HFF-Myc (cell line): ENCODE results near the gene STING1.
A peak's percentile ranks its signal among the peaks of the same experiment; 100 is the strongest.
"Not testable (repeated sequence)": the region's sequence is repeated elsewhere in the genome, so short reads cannot be mapped to it uniquely, and the experiment has no call there.

Source experiments
- DNase-seq: peaks from one replicate; pipeline ENCODE4 v3.0.0-alpha.2; 2011; ENCODE audit warnings: low read depth; ENCODE audit errors: extremely low read depth
- H3K4me3 ChIP-seq: replicated peaks from 2 replicates; pipeline ENCODE4 v1.5.1; 2011; ENCODE audit warnings: low read depth, mild to moderate bottlenecking, control low read depth, low read length
- TF ChIP-seq, protein P1 (sequence below): IDR thresholded peaks from 2 replicates; pipeline ENCODE4 v1.5.1; 2012; ENCODE audit warnings: mild to moderate bottlenecking, low read depth, low read length, control low read depth; ENCODE audit errors: missing control alignments

STING1 gene

DNA sequence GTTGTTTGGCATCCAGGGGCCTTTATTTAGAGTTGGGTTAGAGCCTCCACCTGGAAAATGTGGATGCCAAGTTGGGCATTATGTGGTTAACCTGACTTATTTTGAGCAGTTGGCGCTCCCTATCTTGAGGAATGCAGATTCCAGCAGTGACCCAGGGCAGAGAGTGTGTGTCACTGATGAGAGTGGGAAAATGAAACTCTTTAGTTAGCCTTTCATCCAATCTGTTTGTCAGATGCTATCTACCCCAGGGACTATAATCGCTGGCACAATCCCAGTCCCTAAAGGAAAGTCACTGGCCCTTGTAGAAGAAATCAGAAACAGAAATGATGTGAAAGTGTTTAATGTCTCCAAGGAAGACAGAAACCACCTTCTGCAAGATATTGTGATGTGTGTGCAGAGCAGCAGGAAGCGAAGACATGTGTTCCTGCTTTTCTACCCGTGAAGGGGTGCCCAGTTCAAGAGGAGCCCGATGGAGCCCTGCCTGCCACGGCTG lies 10.2 kb upstream of the STING1 start:
- TF ChIP-seq, protein P1, sequence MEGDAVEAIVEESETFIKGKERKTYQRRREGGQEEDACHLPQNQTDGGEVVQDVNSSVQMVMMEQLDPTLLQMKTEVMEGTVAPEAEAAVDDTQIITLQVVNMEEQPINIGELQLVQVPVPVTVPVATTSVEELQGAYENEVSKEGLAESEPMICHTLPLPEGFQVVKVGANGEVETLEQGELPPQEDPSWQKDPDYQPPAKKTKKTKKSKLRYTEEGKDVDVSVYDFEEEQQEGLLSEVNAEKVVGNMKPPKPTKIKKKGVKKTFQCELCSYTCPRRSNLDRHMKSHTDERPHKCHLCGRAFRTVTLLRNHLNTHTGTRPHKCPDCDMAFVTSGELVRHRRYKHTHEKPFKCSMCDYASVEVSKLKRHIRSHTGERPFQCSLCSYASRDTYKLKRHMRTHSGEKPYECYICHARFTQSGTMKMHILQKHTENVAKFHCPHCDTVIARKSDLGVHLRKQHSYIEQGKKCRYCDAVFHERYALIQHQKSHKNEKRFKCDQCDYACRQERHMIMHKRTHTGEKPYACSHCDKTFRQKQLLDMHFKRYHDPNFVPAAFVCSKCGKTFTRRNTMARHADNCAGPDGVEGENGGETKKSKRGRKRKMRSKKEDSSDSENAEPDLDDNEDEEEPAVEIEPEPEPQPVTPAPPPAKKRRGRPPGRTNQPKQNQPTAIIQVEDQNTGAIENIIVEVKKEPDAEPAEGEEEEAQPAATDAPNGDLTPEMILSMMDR, result no peak
- H3K4me3 ChIP-seq, result no peak overlapping the region
- DNase-seq, result no peak

DNA sequence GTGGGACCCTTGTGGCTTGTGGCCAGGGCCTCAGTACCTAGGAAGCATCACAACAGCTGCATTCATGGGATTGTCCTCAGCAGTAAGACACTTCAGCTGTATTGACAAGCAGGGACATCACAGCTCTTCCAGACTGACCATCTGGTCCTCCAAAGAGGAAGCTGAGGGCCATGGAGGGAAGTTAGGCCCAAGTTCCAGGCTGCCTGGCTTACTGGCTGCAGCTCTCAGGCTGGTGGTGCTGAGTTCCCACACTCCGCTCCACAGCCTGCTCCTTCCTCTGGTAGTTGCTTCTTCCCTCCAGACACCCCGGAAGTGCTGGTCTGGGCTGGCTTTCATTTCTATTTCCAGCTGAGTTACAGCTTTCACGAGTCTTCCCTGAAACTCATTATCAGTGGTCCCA lies 5.7 kb upstream of the STING1 start:
- TF ChIP-seq, protein P1, result no peak
- H3K4me3 ChIP-seq, result no peak overlapping the region
- DNase-seq, result no peak

DNA sequence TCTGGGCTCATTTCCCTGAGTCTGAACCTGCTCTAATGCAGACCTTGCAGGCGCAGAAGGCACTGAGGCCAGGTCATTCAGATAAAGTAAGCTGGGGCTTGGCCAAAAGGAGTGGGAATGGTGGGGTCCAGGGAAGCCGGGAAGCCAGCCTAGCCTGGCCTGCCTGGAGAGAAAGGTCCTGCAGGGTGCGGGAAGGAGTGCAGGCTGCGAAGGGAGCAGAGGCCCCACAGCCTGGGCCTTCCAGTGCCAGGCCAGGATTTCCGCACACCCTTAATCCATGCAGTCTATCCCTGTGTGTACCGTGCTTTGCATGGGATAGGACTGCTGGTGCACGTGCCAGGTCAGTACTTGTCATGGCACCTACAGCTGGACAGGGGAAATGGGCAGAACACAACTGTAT lies 3.6 kb upstream of the STING1 start:
- DNase-seq, result no peak
- H3K4me3 ChIP-seq, result no peak overlapping the region
- TF ChIP-seq, protein P1, result no peak

DNA sequence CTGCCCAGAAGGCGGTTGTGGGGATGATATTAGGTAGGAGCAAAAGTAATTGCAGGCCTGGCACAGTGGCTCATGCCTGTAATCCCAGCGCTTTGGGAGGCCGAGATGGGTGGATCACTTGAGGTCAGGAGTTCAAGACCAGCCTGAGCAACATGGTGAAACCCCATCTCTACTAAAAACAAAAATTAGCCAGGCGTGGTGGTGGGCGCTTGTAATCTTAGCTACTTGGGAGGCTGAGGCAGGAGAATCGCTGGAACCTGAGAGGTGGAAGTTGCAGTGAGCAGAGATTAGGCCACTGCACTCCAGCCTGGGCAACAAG lies 291 bp upstream of the STING1 start:
- DNase-seq, result not testable (repeated sequence)
- peak overlapping the region; percentile 69 for H3K4me3 ChIP-seq

DNA sequence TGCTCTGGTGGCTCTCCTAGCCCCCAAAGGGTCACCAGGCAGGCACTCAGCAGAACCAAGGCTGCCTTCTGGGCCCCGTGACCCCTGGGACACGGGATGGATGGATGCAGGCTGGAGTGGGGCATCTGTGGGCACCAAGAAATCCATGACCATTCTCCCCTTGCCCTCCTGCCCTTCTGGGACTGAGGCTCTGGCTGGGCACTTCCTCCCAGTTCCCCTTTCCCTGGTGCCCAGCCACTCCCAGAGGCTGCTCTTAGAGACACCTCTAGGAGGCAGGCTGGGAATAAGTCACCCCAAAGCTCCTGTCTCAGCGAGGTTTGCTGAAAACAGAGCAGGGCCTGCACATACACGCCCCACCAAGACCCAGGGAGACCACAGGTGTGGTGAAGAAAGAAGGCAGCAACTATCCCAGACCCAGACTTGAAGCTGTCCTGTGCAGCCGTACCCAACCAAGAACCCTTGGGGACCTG lies 943 bp downstream of the STING1 start:
- DNase-seq, result no peak
- peak overlapping the region; percentile 69 for H3K4me3 ChIP-seq
- TF ChIP-seq, protein P1, result peak; percentile 34

DNA sequence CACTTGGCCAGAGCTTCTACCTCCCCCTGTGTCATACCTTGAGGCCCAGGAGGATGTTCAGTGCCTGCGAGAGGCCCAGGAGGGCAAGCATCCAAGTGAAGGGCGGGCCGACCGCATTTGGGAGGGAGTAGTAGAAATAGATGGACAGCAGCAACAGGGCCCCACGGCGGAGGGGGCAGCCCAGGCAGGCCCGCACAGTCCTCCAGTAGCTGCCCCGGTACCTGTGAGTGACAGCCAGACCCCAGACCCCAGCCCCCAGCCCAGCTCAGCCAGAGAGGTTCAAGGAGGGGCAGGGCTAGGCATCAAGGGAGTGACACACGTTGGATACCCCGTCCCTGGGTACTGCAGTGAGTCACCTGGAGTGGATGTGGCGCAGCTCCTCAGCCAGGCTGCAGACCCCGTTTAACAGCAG lies 1.4 kb downstream of the STING1 start:
- DNase-seq, result no peak
- TF ChIP-seq, protein P1, result no peak
- H3K4me3 ChIP-seq, result peak overlapping the region; percentile 69

DNA sequence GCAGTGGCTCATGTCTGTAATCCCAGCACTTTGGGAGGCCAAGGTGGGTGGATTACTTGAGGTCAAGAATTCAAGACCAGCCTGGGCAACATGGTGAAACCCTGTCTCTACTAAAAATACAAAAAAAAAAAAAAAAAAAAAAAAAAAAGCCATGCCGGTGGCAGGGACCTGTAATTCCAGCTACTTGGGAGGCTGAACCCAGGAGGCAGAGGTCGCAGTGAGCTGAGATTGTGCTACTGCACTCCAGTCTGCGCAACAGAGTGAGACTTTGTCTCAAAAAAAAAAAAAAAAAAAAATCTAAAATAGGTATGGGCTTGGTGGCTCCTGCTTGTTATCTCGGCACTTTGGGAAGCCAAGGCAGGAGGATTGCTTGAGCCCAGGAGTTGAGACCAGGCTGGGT lies 2.8 kb downstream of the STING1 start:
- DNase-seq, H3K4me3 ChIP-seq: not testable (repeated sequence)

DNA sequence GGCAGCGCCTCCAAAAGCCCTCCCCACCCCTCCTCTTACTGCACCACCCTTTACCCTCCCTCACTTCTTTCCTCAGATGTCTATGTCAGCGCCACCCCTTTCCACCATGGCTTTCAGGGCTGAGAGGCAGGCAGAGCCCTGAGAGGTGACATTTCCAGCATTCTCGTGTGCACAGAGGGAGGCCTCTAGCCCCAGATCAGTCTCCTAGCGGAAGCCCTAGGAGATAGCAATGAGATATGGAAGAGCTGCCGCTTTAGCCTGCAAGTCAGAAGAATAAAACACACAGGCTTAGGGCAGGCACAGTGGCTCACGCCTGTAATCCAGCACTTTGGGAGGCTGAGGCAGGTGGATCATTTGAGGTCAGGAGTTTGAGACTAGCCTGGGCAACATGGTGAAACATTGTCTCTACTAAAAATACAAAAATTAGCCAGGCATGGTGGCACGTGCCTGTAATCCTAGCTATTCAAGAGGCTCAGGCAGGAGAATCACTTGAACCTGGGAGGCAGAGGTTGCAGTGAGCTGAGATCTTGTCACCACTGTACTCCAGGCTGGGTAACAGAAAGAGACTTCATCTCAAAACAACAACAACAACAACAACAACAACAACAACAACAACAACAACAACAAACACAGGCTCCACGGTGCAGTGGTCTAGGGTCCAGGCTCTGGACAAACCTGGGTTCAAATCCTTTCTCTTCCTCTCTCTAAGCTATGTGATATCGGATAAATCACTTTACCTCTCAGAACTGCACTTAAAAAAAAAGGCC lies 3.7 kb downstream of the STING1 start:
- not testable (repeated sequence) for DNase-seq, H3K4me3 ChIP-seq
